Esophagus muscularis mucosa (tissue), 4 donors: ENCODE measurements around the gene ZNF23. TPM values are rescaled to one million over a fixed set of nuclear protein-coding genes. Genes with fewer than 3 reads are reported as not detected.

Experiments
- DNase-seq: peaks from one replicate; pipeline ENCODE4 v3.0.0-alpha.2; 2017; ENCODE audit errors: extremely low spot score
- H3K27ac ChIP-seq, 4 donors: fragments of 200-600 bp; sonication (generic); replicated peaks in 1 of 4; 1 replicate in 3 of 4; 2 replicates in 1 of 4; pipeline ENCODE4 v1.5.1; 2016 to 2019; ENCODE audit warnings: mild to moderate bottlenecking in 1 of 4
- H3K27me3 ChIP-seq, 4 donors: fragments of 200-600 bp; sonication (generic); one replicate each; pipeline versions ENCODE4 v1.5.1 to v1.6.0; 2016 to 2019
- H3K36me3 ChIP-seq, 4 donors: fragments of 200-600 bp; sonication (generic); one replicate each; pipeline ENCODE4 v1.5.1; 2016 to 2019
- H3K4me1 ChIP-seq, 4 donors: fragments of 200-600 bp; sonication (generic); one replicate each; pipeline ENCODE4 v1.5.1; 2016 to 2019
- H3K4me3 ChIP-seq, 4 donors: fragments of 200-600 bp; sonication (generic); 1 replicate in 2 of 4; 2 replicates in 2 of 4; pipeline ENCODE4 v1.5.1; 2016 to 2019; ENCODE audit warnings: mild to moderate bottlenecking in 4 of 4, moderate library complexity in 1 of 4
- H3K9me3 ChIP-seq, 4 donors: fragments of 200-600 bp; sonication (generic); 1 replicate in 3 of 4; 2 replicates in 1 of 4; pipeline ENCODE4 v1.5.1; 2016 to 2019
- CTCF ChIP-seq, 3 experiments: fragments of 200-600 bp in 2 of 3; fragments of 450-650 bp in 1 of 3; sonication (generic) in 2 of 3; IDR thresholded peaks; one replicate each; pipeline ENCODE4 v1.5.1; 2017 to 2019; ENCODE audit warnings: antibody characterized with exemption in 3 of 3, mild to moderate bottlenecking in 2 of 3, moderate library complexity in 1 of 3
- EP300 ChIP-seq: sonication (generic); formaldehyde crosslinking; IDR thresholded peaks from one replicate; pipeline ENCODE4 v1.6.1; 2017; ENCODE audit warnings: antibody characterized with exemption
- POLR2A ChIP-seq: fragments of 450-650 bp; IDR thresholded peaks from one replicate; pipeline ENCODE4 v1.6.1; 2017; ENCODE audit warnings: antibody characterized with exemption, moderate library complexity, mild to moderate bottlenecking, low read depth
- POLR2AphosphoS5 ChIP-seq, 2 donors: sonication (generic); formaldehyde crosslinking; IDR thresholded peaks; one replicate each; pipeline ENCODE4 v1.6.1; 2017; ENCODE audit warnings: antibody characterized with exemption in 2 of 2
- WGBS: methylation state at CpG from one replicate; pipeline ENCODE4 v1.1.5; 2018; 5-methylcytosine and 5-hydroxymethylcytosine counted together
- intact Hi-C: fragments of 100-400 bp; cut with DNase I; formaldehyde crosslinking; loops from one replicate; pipeline ENCODE4 v1.15.1; 2023
- total RNA-seq, 4 donors: library from RNA; depleted of rRNA; stranded (reverse); fragments of >200 nt; gene quantifications; one replicate each; pipeline versions ENCODE4 v1.1.0 to v1.2.1, GENCODE V29; 2016

The ZNF23 gene
- total RNA-seq, 4 donors from 2014 or later, result 9.4 to 12.5 (median 11.2) TPM

GRCh38 chr16:71432906-71433305, 29.1 kb downstream of the ZNF23 start:
- Histone ChIP-seq H3K27me3 (peaks cover 0 to 53% (median 0%) of the 10 kb centered on the region in 4 donors), H3K4me3 (no peak overlapping the region), H3K36me3 (no peaks in the 10 kb centered on the region), H3K4me1 (no peaks in the 10 kb centered on the region), H3K27ac (no peak overlapping the region), H3K9me3 (peaks cover 0 to 8% (median 0%) of the 10 kb centered on the region in 4 donors)
- DNase-seq, result no peak
- intact Hi-C loops, result no loop called here
- TF ChIP-seq POLR2A (no peak), EP300 (no peak), CTCF (IDR thresholded peaks at IDR 0.05) (no peak), POLR2AphosphoS5 (IDR thresholded peaks at IDR 0.05) (no peak)
- WGBS, result 90% methylated on average over 2 of the region's 6 CpGs

- intact Hi-C loops, result no loop called here
- 92% methylated on average over 9 of the region's 9 CpGs for WGBS
Observed at GRCh38 chr16:71431991-71432390, 30.1 kb downstream of the ZNF23 start.

GRCh38 chr16:71431176-71431575, 30.9 kb downstream of the ZNF23 start:
- peaks cover 0 to 1% (median 0%) of the 10 kb centered on the region in 4 donors for H3K4me1 ChIP-seq
- H3K36me3 ChIP-seq, result no peaks in the 10 kb centered on the region
- 89% methylated on average over 14 of the region's 14 CpGs for WGBS
- no peak for DNase-seq
- no peak overlapping the region for H3K27ac ChIP-seq
- peaks cover 0 to 8% (median 2%) of the 10 kb centered on the region in 4 donors for H3K9me3 ChIP-seq
- intact Hi-C loops, result no loop called here
- TF ChIP-seq POLR2A, result no peak
- TF ChIP-seq POLR2AphosphoS5 (IDR thresholded peaks at IDR 0.05), result no peak
- TF ChIP-seq EP300, result no peak
- TF ChIP-seq CTCF (IDR thresholded peaks at IDR 0.05), result no peak
- H3K27me3 ChIP-seq, result peaks cover 0 to 58% (median 3%) of the 10 kb centered on the region in 4 donors
- no peak overlapping the region for H3K4me3 ChIP-seq

More at GRCh38 chr16:71431991-71432390, 30.1 kb downstream of the ZNF23 start:
- H3K4me3 ChIP-seq, result no peak overlapping the region
- no peaks in the 10 kb centered on the region for H3K4me1 ChIP-seq
- no peak for DNase-seq
- H3K36me3 ChIP-seq, result no peaks in the 10 kb centered on the region
- H3K9me3 ChIP-seq, result peaks cover 0 to 8% (median 2%) of the 10 kb centered on the region in 4 donors
- no peak overlapping the region for H3K27ac ChIP-seq
- H3K27me3 ChIP-seq, result peaks cover 0 to 56% (median 0%) of the 10 kb centered on the region in 4 donors
- no peak for TF ChIP-seq CTCF (IDR thresholded peaks at IDR 0.05)
- no peak for TF ChIP-seq POLR2AphosphoS5 (IDR thresholded peaks at IDR 0.05)
- TF ChIP-seq POLR2A, result no peak
- no peak for TF ChIP-seq EP300

GRCh38 chr16:71430744-71431143, 31.3 kb downstream of the ZNF23 start:
- peaks cover 0 to 8% (median 2%) of the 10 kb centered on the region in 4 donors for H3K9me3 ChIP-seq
- intact Hi-C loops, result no loop called here
- no peak overlapping the region for H3K27ac ChIP-seq
- no peak for TF ChIP-seq POLR2A
- TF ChIP-seq EP300, result no peak
- TF ChIP-seq POLR2AphosphoS5 (IDR thresholded peaks at IDR 0.05), result no peak
- no peak for TF ChIP-seq CTCF (IDR thresholded peaks at IDR 0.05)
- H3K4me1 ChIP-seq, result peaks cover 0 to 4% (median 0%) of the 10 kb centered on the region in 4 donors
- peaks cover 0 to 58% (median 7%) of the 10 kb centered on the region in 4 donors for H3K27me3 ChIP-seq
- H3K36me3 ChIP-seq, result no peaks in the 10 kb centered on the region
- 77% methylated on average over 6 of the region's 6 CpGs for whole genome bisulfite sequencing
- H3K4me3 ChIP-seq, result no peak overlapping the region
- no peak for DNase-seq

- TF ChIP-seq POLR2AphosphoS5 (IDR thresholded peaks at IDR 0.05) (no peak), EP300 (no peak), CTCF (IDR thresholded peaks at IDR 0.05) (no peak), POLR2A (no peak)
- peaks cover 0 to 8% (median 2%) of the 10 kb centered on the region in 4 donors for H3K9me3 ChIP-seq
- 82% methylated on average over 3 of the region's 3 CpGs for WGBS
- H3K27me3 ChIP-seq, result peaks cover 0 to 68% (median 9%) of the 10 kb centered on the region in 4 donors
- no peaks in the 10 kb centered on the region for H3K36me3 ChIP-seq
- no peak for DNase-seq
- intact Hi-C loops, result no loop called here
- peaks cover 0 to 4% (median 0%) of the 10 kb centered on the region in 4 donors for H3K4me1 ChIP-seq
- H3K4me3 ChIP-seq, result no peak overlapping the region
- H3K27ac ChIP-seq, result no peak overlapping the region
Observed at GRCh38 chr16:71429581-71429980, 32.5 kb downstream of the ZNF23 start.
